Left ventricle myocardium superior (tissue), 1 donor: Measurements from ENCODE around the gene GRID1. TPM values are rescaled to one million over a fixed set of nuclear protein-coding genes. Genes with fewer than 3 reads are reported as not detected.

Source experiments
- ATAC-seq: fragments of 200-7000 bp; cut with Tn5 transposase; one replicate; pipeline ENCODE4 v1.9.1; 2020; ENCODE audit warnings: mild to moderate bottlenecking, moderate library complexity
- DNase-seq: peaks from one replicate; pipeline ENCODE4 v3.0.0-alpha.2; 2020
- intact Hi-C: fragments of 100-400 bp; cut with micrococcal nuclease; formaldehyde crosslinking; loops from one replicate; pipeline ENCODE4 v1.11.0; 2022
- total RNA-seq: library from RNA; stranded (reverse); fragmentation: NEBNext Ultra II Directional; extraction: Animal tissue kit (Norgen Biotek cat#: 25700); gene quantifications from one replicate; pipeline ENCODE4 v1.2.1, GENCODE V29; 2021
- donor health status: DM: no; HTN: yes; CAD: no; lungs with severe emphysema.

Gene GRID1
- total RNA-seq, 1 donor from 2014 or later = 2.4 TPM

DNA sequence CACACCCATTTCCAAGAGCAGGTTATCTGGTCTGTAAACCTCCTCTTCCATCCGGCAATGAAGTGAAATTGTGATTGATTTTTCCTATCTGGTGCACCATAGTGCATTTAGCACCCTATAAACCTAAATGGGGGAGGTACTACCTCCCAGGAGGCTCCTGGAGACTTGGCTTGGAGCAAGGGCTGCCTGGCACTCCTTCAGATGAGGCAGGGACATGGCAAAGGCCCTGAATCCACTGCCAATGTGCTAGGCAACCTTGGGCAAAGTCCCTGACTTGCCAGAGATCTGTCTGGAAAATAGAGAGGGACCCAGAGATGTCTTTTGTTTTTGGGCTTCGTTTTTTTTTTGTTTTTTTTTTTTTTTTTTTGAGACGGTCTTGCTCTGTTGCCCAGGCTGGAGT, 6.7 kb upstream of the GRID1 start:
- DNase-seq (no peak), ATAC-seq (no peak)
- intact Hi-C loops = loop anchor here (10.0 kb wide), 1 partner anchor 828 kb away; no protein-coding TSS in a partner anchor

DNA sequence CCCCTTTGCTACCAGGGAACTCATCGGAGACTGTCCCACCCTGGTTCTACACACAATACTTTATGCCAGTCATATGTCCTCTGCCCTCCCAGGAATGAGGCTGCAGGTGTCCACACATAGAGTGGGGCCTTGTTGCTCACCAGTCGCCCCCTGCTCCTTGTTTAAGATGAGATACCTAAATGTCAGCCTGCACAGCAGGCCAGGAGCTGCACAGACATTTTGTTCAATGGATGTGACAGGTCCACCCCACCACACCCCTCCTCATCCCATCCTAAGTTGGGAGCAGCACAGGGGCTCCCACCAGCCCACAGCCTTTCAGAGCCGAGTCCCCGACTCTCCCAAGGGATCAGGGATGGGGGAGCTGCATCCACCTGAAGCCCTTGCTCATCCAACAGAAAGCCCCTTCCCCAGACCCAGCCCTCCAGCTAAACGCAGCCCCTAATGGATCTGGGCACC, 6.2 kb upstream of the GRID1 start:
- no peak for ATAC-seq
- no peak for DNase-seq
- intact Hi-C loops = loop anchor here (10.0 kb wide), 1 partner anchor 828 kb away; no protein-coding TSS in a partner anchor

DNA sequence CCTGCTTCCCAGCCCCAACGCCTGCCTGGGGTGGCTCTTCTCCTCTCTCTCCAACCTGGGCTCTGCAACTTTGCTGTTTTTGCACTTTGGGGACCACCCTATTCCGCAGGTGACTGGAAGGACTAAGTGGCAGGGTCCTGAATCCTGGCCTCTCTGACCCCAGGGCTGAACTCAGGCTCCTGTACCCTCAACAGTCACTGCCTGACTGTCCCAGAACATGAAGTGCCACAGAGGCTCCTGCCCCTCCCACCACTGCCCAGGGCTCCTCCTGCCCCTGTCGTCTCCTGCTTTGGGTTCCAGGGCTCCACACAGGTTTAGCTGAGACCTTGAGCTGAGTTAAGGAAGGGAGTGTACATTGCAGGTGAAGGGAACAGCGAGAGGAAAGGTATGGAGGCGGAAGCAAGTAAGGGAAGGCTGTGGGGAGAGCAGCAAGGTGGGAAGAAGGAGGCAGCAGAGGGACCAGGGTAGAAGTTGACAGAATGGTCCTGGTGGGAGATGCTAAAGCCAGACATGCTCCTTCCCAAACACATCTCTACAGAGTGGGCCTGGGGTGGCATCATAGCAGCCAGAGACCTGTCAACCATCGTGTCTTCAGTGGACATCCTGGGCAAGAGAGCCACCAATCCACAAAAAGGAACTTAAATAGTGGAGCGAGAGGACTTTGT, 5.7 kb upstream of the GRID1 start:
- no peak for DNase-seq
- no peak for ATAC-seq
- intact Hi-C loops = loop anchor here (10.0 kb wide), 1 partner anchor 827 kb away; no protein-coding TSS in a partner anchor

DNA sequence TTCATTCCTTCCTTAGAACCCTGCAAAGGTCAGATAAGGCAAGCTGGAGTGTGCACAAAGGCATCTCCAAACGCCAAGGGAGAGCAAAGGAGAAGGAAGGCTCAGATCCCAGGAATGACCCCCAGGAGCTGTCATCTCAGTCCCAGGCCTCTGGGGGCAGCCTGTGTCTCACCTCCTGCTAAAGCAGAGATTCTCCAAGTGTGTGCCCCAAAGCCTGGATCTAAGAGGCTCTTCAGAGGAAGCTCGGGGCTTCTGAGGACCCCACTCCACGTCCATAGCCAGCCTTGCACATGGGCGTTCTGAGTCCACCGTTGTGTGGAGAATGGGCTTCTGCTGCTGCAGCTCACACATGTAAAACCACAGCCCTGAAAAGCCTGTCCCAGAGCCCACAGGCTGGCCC, 5.1 kb upstream of the GRID1 start:
- intact Hi-C loops = loop anchor here (10.0 kb wide), 1 partner anchor 827 kb away; no protein-coding TSS in a partner anchor
- DNase-seq = no peak
- no peak for ATAC-seq

DNA sequence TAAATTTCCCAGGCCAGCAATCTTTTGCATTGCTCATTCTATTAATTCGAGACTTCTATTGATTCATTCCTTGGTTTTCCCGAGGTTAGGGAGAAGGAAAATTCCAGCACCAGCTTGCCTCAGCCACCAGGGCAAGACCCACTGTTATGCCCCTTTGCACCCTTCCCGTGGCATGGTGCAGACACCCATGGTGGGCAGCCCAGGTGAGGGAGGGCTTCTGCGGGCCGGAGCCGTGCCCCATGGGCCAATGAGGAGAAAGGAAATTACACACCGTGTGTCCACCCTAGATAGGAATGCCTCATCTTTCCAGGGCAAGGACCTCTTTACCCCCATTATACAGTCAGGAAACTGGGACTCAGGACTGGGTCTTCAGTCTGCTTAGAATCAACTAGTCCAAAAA, 4.5 kb upstream of the GRID1 start:
- intact Hi-C loops = loop anchor here (10.0 kb wide), 1 partner anchor 826 kb away; no protein-coding TSS in a partner anchor
- ATAC-seq (no peak), DNase-seq (no peak)

DNA sequence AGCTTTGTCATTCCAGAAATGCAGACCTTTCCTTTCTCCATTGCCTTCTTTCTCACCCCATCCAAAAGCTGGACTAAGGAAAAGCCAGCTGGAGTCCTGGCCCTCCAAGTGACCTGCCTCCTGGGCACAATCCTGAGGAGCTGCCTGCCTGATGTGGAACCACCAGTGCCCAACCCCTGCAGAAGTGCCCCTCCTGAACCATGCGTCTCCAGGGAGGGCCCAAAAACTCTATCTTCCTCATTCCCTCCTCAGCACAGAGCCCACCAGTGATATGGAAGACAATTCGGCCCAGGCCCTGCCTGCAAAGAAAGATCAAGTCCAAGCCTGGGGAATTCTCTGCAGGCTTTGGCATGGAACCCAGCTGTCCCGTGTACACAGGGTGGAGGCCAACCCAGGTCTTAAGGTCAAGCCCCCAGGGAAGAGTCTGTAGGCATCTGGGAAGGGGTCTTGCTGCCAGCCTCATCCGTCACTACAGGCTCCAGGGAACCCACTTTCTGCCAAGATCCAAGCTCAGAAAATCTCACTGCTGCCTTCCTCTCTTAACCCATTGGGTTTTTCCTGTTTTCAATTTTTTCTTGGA, 3.5 kb upstream of the GRID1 start:
- DNase-seq (no peak), ATAC-seq (no peak)
- intact Hi-C loops = loop anchor here (10.0 kb wide), 1 partner anchor 825 kb away; no protein-coding TSS in a partner anchor

DNA sequence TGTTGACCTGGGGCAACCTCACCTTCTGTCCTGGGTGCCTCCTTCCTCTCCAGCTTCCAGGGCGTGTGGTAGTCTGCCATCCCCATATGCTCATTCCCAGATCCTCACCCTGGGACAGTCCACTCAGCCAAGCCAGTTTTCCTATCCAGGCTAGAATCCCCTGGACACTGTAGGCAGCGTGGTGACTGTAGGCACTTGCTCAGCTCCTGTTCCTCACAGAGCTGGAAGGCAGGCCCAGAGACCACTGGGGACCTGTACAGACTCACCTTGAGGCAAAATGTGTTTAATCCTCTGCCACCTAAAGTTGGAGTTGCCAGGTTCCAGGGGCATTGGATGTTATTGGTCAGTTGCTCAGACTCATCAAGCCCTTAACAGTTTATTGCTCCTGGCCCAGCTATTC, 2.4 kb upstream of the GRID1 start:
- intact Hi-C loops = no loop called here
- DNase-seq (no peak), ATAC-seq (no peak)

DNA sequence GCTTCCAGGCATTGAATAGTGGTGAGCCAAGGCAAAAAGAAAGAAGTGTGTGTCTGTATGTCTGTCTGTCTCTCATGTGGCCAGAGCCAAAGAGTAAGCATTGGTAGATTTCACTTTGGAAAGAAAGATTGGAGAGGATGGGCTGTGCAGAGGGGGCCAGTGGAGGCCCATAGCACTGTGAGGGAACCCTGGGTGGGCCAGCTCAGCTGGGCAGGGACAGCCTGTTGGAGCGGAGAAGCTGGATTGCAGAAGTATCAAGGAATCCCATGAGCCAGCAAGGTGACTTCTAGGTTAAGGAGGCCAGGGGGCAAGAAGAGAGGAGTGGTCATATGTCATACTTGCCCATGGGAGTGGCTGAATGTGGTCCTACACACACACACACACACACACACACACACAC, 1.5 kb upstream of the GRID1 start:
- ATAC-seq (no peak), DNase-seq (no peak)
- intact Hi-C loops = no loop called here

DNA sequence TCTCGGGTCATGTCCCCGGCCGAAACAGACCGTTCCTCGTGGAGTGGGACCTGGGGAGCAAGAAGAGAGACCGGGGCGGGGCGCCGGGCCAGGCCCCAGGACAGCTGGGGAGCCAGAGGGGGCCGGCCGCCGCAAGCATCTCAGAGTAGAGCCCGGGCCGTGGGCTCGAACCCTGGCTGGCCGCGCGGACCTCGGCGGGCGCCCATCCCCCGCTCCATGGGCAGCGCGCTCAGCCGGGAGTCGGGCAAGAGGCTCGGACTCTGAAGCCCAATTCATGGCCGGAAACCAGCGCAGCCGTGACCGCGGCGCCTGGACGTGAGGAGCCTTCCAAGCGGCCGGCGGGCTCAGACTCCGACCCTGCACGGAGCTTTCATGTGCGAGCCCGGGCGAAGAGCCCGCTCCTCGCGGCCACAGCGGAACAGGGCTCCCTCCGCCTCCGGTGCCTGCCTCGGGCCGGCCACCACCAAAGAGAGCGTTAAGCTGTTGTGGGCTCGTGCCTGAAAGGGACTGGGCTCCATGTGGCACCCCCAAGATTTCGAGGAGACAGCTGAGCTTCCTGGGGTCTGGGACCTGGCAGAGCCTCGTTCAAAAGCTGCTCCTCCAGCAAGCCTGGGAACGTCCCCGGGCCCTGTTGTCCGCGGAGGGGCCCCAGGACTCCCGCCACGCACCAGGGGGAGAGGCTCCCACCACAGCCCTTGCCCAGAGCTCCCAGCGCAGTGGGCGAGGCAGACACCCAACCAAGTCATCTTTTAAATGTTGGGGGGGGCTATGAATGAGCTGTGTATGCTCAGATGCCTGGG, 757 bp upstream of the GRID1 start:
- ATAC-seq (peak; percentile 2), DNase-seq (peak; percentile 41)
- intact Hi-C loops = no loop called here

DNA sequence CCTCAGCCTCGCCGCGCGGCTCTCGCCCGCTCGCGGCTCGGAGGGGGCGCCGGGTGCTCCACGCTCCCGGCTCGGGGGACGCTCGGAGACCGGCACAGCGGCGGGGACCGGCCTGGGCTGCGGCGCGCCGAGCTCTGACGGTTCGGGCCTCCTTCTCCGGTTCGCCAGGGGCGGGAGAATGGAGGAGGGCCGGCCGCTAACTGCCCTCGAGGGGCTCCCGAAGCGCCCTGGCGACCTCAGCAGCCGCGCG, 232 bp upstream of the GRID1 start:
- intact Hi-C loops = no loop called here
- DNase-seq = no peak
- ATAC-seq = peak; percentile 58

DNA sequence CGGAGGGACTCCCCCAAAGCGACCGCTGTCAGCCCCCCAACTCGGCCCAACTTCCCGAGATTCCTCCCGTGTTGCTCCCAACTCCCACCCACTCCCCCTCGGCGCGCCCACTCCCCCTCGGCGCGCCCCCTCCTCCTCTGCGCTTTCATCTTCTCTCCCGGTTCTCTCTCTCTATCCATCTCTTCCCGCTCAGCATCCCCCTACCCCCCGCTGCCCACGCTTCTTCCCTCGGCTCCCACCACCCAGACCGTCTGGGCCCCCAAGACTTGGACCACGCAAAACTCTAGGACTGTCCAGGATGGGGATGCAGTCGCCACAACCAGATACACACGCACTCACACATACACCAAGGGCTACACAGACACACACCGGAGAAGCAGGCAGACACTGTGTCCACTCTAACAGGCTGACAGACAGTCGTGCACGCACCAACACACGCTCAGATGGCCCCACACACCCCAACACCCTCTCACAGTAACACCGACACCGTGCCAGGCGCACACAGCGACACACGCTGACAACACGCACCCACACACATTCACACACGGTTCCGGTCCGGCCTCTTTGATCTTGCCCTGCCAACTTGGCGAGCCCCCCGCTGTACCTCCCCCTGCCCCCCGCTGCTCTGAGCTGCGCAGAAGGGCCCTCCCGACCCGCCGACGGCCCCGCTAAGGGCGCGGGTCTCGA, 1.1 kb downstream of the GRID1 start:
- ATAC-seq (no peak), DNase-seq (no peak)
- intact Hi-C loops = no loop called here

DNA sequence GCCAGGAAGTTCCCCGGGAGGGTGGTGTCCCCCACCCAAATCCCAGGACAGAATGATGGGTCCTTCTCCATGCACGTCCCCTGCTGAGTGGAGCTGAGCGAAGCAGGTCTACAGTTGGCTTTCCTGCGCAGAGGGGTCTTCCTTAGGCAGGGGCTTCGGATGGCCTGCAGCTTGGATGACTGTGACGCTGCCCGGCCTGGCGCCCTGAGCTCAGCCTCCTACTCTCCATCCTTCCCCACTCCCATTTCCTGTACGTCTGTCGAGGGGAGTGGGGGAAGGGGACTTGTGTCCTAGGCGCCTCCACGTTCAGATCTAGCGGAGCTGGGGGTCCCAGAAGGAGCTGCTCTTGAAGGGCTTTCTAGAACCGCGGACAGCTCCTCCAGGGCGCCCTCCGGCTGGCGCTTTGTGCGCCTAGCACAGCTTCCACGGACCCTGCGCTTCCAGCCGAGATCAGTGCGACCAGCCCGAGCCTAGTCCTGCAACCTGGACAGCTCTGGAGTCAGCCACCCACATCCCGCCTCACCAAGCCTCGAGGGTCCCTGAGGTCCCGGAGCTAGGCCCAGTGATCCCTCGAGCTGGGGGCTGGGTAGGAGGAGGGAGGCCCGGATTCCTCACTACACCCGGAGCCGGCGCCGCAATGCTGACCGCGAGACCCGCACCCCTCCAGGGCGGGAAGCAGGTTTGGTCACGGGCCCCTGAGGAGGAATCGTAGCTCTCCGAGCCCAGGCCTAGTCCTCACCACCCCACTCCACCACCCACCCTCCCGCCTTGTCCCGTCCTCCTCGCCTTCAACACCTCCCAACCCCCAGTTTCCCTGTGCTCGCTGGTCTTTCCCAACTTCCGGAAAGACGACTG, 1.9 kb downstream of the GRID1 start:
- ATAC-seq = no peak
- intact Hi-C loops = no loop called here
- DNase-seq = no peak

DNA sequence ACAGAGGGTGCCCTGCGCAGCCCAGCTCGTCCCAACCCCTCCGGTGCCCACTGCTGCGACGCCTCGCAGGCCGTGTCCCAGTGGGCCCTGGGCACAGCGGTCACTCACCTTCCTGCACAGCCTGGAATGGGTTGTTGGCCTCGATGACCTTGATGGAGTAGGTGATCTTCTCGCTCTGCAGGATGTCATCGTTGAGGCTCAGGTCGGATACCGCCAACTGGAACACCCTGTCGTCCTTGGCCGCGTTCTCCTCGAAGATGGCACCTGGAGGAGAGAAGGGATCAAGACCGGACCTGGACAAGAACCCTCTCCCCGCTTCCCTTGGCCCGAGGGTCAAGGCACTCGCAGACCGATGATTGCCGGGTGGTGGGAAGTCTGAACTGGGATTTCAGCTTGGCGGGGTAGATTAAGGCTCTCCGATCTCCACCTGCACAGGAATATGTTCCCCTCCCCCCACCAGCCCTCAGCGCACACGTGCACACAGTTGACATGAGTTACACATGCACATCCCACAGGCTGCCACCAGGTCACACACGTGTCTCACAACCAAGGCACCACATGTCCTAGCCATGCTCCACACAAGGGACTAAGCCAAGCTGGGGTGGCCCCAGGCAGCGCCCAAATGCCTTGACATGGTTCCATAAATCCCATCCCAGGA, 2.6 kb downstream of the GRID1 start:
- no peak for DNase-seq
- intact Hi-C loops = no loop called here
- no peak for ATAC-seq

DNA sequence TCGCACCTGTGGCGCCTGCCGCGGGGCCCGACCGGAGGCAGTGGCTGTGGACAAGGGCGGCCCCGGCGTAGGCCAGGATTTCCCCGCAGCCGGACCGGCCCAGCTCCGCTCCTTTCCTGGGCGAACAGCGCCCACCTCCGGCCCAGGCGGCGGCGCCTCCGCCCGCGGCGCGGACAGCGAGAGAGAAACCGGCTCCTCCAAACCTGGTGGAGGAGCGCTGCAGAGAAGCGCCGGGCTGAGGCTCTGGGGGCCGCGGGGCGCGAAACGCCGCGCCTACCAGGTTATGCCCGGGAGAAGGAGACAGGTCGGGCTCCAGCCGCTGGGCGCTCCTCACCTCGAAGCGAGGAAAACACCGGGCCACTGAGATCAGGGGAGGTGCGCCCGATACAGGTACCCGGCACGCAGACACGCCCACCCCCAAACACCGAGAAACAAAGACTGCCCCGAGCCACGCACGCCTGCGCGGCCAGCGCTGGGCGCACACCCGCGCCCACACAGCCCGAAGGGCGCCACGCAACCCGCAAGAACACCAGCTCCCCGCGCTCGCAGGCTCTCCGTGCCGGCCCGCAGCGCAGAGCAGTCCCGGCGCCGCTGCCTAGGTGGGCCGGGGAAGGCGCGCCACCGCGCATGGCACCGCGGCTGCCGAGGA, 3.3 kb downstream of the GRID1 start:
- DNase-seq = peak; percentile 75
- intact Hi-C loops = no loop called here
- ATAC-seq = peak; percentile 71

DNA sequence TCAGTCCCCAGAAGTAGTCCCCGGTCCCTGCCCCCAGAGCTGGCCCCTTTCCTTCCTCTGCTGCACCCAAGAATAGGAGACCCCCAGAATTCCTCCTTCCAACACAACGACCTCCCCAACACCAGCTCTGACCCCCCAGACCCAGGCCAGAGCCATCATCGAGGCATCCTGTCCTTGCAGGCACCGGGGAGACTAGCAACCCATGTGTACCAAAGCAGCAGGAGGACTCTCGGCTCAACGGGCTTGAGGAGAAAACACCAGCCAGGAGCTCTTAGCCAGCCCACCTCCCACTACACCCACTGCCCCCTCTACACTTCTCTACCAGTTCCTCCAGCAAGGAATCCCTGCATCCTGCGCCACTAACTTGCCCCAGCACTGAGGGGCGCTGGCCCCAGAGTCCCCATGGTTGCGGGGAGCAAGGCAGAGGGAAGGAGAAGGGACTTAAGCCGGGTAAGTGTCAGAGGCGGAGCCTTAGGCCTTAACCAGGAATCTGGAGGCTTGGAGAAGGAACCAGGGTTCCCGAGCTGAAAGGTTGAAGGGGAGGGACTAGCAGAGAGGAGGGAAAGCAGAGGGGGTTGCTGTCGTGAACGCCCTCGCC, 3.9 kb downstream of the GRID1 start:
- no peak for DNase-seq
- intact Hi-C loops = no loop called here
- ATAC-seq = no peak

DNA sequence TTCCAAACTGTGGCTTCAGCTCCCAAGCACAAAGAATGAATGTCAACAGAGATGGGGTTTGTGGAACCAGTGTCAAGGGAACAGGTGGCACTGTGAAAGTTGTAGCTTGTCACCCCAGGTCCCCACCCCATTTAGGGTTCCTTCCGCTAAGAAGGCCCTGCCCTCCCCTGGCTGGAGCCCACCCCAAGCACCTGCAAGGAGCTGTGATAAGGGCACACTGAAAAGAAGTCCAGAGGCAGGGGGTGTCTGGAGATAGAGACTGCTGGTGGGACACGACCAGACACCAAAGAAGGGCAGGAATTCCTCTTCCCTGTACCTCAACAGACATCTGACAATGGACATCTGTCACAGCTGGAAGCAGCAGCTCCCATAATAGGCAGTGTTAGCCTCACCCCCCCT, 4.5 kb downstream of the GRID1 start:
- intact Hi-C loops = no loop called here
- ATAC-seq (no peak), DNase-seq (no peak)
